HCT116 (cell line): ENCODE data around the gene CCR2.

ENCODE experiments used
- CTCF ChIP-seq, 3 experiments: fragments of 200-600 bp in 1 of 3; sonication (generic) in 1 of 3; IDR thresholded peaks in 2 of 3; conservative IDR thresholded peaks in 1 of 3; 2 replicates each; pipeline ENCODE4 v1.5.1; 2012 to 2017; ENCODE audit warnings: low read depth in 2 of 3, low read length in 2 of 3, antibody characterized with exemption in 1 of 3, borderline replicate concordance in 1 of 3, control low read depth in 1 of 3, mild to moderate bottlenecking in 1 of 3, mixed read lengths in 1 of 3, mixed run types in 1 of 3, moderate library complexity in 1 of 3; ENCODE audit not compliant: insufficient read depth in 1 of 3
- EZH2 ChIP-seq: fragments of 200-600 bp; sonication (generic); IDR thresholded peaks from 2 replicates; pipeline ENCODE4 v1.6.1; 2017; ENCODE audit warnings: antibody characterized with exemption, mixed run types
- FOSL1 ChIP-seq: IDR thresholded peaks from 2 replicates; pipeline ENCODE4 v1.6.1; 2012; ENCODE audit warnings: low read depth
- POLR2AphosphoS5 ChIP-seq: IDR thresholded peaks from 2 replicates; pipeline ENCODE4 v1.6.1; 2011; ENCODE audit warnings: mild to moderate bottlenecking, low read depth, low read length, moderate library complexity
- REST ChIP-seq: IDR thresholded peaks from 2 replicates; pipeline ENCODE4 v1.6.1; 2012; ENCODE audit warnings: low read depth

GRCh38 chr3:46325645-46326300 is 28.1 kb upstream of the CCR2 start:
- no peak for TF ChIP-seq POLR2AphosphoS5
- TF ChIP-seq CTCF (IDR thresholded peaks at IDR 0.05 in 2 of 3, conservative IDR thresholded peaks at IDR 0.05 in 1 of 3; ENCODE audit: borderline replicate concordance in 1 of 3, insufficient read depth in 1 of 3, low read depth in 2 of 3, low read length in 2 of 3), result no peak
- TF ChIP-seq EZH2, result no peak
- no peak for TF ChIP-seq FOSL1
- no peak for TF ChIP-seq REST
